Measurements from ENCODE around the gene PPP1R10.
"Not testable (repeated sequence)": the region's sequence is repeated elsewhere in the genome, so short reads cannot be mapped to it uniquely, and the experiment has no call there.

Gene PPP1R10

DNA sequence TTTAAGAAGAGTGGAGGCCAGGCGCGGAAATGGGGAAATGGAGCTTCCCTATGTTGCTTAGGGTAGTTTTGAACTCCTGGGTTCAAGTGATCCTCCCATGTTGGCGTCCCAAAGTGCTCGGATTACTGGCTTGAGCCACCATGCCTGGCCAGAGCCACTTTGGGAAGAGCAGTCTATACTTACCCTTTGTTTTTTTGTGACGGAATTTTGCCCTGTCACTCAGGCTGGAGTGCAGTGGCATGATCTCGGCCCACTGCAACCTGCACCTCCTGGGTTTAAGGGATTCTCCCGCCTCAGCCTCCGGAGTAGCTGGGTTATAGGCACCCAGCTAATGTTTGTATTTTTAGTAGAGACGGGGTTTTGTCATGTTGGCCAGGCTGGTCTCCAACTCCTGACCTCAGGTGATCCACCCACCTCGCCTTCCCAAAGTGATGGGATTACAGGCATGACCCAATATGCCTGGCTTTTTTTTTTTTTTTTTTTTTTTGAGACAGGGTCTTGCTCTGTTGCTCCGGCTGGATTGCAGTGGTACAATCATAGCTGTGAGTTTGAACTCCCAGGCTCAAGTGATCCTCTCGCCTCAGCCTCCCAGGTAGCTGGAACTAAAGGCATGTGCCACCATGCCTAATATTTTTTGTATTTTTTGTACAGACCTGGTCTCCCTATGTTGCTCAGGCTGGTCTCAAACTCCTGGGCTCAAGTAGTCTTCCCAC, 18.0 kb downstream of the PPP1R10 start:
- DNase-seq (ENCODE audit: low read depth): no peak
- H3K4me3 ChIP-seq (ENCODE audit: low read depth, low read length): no peak overlapping the region
- TF ChIP-seq, protein P1, sequence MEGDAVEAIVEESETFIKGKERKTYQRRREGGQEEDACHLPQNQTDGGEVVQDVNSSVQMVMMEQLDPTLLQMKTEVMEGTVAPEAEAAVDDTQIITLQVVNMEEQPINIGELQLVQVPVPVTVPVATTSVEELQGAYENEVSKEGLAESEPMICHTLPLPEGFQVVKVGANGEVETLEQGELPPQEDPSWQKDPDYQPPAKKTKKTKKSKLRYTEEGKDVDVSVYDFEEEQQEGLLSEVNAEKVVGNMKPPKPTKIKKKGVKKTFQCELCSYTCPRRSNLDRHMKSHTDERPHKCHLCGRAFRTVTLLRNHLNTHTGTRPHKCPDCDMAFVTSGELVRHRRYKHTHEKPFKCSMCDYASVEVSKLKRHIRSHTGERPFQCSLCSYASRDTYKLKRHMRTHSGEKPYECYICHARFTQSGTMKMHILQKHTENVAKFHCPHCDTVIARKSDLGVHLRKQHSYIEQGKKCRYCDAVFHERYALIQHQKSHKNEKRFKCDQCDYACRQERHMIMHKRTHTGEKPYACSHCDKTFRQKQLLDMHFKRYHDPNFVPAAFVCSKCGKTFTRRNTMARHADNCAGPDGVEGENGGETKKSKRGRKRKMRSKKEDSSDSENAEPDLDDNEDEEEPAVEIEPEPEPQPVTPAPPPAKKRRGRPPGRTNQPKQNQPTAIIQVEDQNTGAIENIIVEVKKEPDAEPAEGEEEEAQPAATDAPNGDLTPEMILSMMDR (IDR thresholded peaks at IDR 0.05; ENCODE audit: control insufficient read depth, extremely low read depth, insufficient read depth): no peak

DNA sequence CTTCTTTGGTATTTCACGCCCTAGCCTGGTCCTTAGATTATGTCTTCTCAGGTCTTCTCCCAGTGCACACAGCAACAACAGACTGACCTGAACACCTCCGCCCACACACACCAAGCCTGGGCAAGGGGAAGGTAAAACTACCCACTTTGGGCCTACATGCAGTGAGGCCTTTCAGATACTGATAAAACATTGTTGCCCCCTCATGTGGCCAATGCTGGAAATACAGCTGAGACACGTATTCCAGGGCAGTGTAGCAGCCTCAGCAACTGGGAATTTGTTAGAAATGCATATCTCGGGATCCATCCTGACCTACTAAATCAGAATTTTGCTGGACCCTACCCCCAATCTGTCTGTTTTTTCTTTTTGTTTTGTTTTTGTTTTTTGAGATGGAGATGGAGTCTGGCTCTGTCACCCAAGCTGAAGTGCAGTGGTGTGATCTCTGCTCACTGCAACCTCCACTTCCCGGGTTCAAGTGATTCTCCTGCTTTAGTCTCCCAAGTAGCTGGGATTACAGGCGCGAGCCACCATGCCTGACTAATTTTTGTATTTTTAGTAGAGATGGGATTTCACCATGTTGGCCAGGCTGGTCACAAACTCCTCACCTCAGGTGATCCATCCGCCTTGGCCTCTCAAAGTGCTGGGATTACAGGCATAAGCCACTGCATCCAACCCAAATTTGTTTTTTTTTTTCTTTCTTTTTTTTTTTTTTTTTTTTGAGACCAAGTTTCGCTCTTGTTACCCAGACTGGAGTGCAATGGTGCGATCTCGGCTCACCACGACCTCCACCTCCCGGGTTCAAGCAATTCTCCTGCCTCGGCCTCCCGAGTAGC, 19.5 kb downstream of the PPP1R10 start:
- not testable (repeated sequence) for DNase-seq (ENCODE audit: low read depth); H3K4me3 ChIP-seq (ENCODE audit: low read depth, low read length)
- TF ChIP-seq, protein P1 (IDR thresholded peaks at IDR 0.05; ENCODE audit: control insufficient read depth, extremely low read depth, insufficient read depth): peak; percentile 70

DNA sequence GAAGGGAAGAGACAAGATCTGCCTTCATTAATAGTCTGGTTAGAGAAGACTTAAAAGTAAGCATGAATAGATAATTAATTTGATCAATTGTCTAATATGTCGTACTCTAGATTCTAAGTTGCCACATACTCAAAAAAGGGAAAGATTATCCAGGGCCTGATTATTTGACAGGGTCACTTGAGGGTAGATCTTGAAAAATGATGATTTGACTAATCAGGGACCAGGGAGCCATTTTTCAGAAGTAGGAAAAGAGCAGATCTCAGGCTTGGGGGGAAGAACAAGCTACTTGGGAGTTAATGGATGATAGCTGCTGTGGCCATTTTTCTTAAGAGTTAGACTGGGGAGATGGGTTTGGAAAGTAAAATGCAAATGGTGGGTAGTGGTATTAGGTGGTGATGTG, 24.8 kb downstream of the PPP1R10 start:
- no peak overlapping the region for H3K4me3 ChIP-seq (ENCODE audit: low read depth, low read length)
- TF ChIP-seq, protein P1 (IDR thresholded peaks at IDR 0.05; ENCODE audit: control insufficient read depth, extremely low read depth, insufficient read depth): no peak
- DNase-seq (ENCODE audit: low read depth): no peak

DNA sequence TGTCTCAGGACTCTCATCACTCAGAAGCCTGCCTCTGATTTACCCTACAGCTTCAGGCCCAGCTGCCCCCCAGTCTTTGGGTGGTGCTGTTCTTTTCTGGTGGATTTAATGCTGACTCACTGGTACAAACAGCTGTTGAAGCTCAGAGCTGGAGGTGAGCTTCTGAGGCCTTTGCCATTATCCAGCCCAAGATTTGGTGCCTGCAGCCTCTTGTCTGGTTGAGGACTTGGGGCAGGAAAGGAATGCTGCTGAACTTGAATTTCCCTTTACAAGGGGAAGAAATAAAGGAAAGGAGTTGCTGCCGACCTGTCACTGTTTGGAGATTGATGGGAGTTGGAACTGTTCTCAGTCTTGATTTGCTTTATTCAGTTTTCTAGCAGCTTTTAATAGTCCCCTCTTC, 26.0 kb downstream of the PPP1R10 start:
- TF ChIP-seq, protein P1 (IDR thresholded peaks at IDR 0.05; ENCODE audit: control insufficient read depth, extremely low read depth, insufficient read depth): no peak
- peak; percentile 65 for DNase-seq (ENCODE audit: low read depth)
- no peak overlapping the region for H3K4me3 ChIP-seq (ENCODE audit: low read depth, low read length)

DNA sequence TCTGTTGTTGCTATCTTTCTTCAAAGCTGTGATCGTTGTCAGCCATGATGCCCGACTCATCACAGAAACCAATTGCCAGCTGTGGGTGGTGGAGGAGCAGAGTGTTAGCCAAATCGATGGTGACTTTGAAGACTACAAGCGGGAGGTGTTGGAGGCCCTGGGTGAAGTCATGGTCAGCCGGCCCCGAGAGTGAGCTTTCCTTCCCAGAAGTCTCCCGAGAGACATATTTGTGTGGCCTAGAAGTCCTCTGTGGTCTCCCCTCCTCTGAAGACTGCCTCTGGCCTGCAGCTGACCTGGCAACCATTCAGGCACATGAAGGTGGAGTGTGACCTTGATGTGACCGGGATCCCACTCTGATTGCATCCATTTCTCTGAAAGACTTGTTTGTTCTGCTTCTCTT, 26.5 kb downstream of the PPP1R10 start:
- no peak overlapping the region for H3K4me3 ChIP-seq (ENCODE audit: low read depth, low read length)
- TF ChIP-seq, protein P1 (IDR thresholded peaks at IDR 0.05; ENCODE audit: control insufficient read depth, extremely low read depth, insufficient read depth): no peak
- no peak for DNase-seq (ENCODE audit: low read depth)

DNA sequence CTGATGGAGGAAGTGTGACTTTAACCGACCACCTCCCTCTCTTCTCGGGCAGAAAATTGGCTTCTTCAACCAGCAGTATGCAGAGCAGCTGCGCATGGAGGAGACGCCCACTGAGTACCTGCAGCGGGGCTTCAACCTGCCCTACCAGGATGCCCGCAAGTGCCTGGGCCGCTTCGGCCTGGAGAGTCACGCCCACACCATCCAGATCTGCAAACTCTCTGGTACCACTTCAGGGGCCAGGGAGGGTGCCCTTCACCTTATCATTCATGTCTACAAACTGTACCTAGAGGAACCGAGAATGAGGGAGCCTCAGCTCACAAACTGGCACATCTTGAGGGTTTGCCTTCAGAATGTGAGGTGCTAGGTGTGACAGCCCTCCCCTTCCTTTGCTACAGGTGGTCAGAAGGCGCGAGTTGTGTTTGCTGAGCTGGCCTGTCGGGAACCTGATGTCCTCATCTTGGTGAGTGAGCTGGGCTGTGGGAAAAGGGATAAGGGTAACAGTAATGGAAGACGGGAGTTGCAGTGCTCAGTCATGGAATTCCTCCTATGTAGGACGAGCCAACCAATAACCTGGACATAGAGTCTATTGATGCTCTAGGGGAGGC, 27.2 kb downstream of the PPP1R10 start:
- H3K4me3 ChIP-seq (ENCODE audit: low read depth, low read length): no peak overlapping the region
- no peak for DNase-seq (ENCODE audit: low read depth)
- TF ChIP-seq, protein P1 (IDR thresholded peaks at IDR 0.05; ENCODE audit: control insufficient read depth, extremely low read depth, insufficient read depth): no peak
